Neural progenitor cell (in vitro differentiated cells): ENCODE data around the gene DIAPH3. TPM values are rescaled to one million over a fixed set of nuclear protein-coding genes. Genes with fewer than 3 reads are reported as not detected.

Experiments
- DNase-seq: peaks from one replicate; pipeline ENCODE4 v3.0.0-alpha.2; 2016; ENCODE audit warnings: low spot score
- H2AFZ ChIP-seq: fragments of 200-600 bp; sonication (generic); replicated peaks from 2 replicates; pipeline ENCODE4 v1.6.1; 2016; ENCODE audit warnings: antibody characterized with exemption
- H3F3A ChIP-seq: fragments of 200-600 bp; sonication (generic); 2 replicates; pipeline ENCODE4 v1.6.1; 2016; ENCODE audit warnings: antibody characterized with exemption, low read depth
- H3K27ac ChIP-seq: fragments of 200-600 bp; sonication (generic); 2 replicates; pipeline ENCODE4 v1.5.1; 2016; ENCODE audit warnings: mild to moderate bottlenecking
- H3K27me3 ChIP-seq: fragments of 200-600 bp; sonication (generic); 2 replicates; pipeline ENCODE4 v1.6.1; 2016; ENCODE audit warnings: mild to moderate bottlenecking, moderate library complexity
- H3K36me3 ChIP-seq: fragments of 200-600 bp; sonication (generic); 2 replicates; pipeline ENCODE4 v1.5.1; 2016
- H3K4me1 ChIP-seq: fragments of 200-600 bp; sonication (generic); 2 replicates; pipeline ENCODE4 v1.6.1; 2016; ENCODE audit warnings: mixed run types
- H3K4me2 ChIP-seq: fragments of 200-600 bp; sonication (generic); 2 replicates; pipeline ENCODE4 v1.6.1; 2016
- H3K4me3 ChIP-seq: fragments of 200-600 bp; sonication (generic); 2 replicates; pipeline ENCODE4 v1.5.1; 2016
- H3K79me2 ChIP-seq: fragments of 200-600 bp; sonication (generic); 2 replicates; pipeline ENCODE4 v1.6.1; 2016; ENCODE audit warnings: low read depth
- H3K9ac ChIP-seq: fragments of 200-600 bp; sonication (generic); 2 replicates; pipeline ENCODE4 v1.6.1; 2016
- H3K9me3 ChIP-seq: fragments of 200-600 bp; sonication (generic); 2 replicates; pipeline ENCODE4 v1.5.1; 2016; ENCODE audit warnings: low read depth
- H4K20me1 ChIP-seq: fragments of 200-600 bp; sonication (generic); 2 replicates; pipeline ENCODE4 v1.6.1; 2016; ENCODE audit warnings: low read depth
- H3K27ac Mint-ChIP-seq: 3 replicates; pipeline ENCODE4 v1.8.0; 2021; ENCODE audit warnings: mixed read lengths
- H3K27me3 Mint-ChIP-seq: 2 replicates; pipeline ENCODE4 v1.8.0; 2022; ENCODE audit warnings: low read depth, mild to moderate bottlenecking, inconsistent platforms, moderate library complexity, mixed read lengths; ENCODE audit not compliant: insufficient read depth
- H3K36me3 Mint-ChIP-seq: 3 replicates; pipeline ENCODE4 v1.8.0; 2021; ENCODE audit warnings: mixed read lengths
- H3K4me1 Mint-ChIP-seq: 3 replicates; pipeline ENCODE4 v1.8.0; 2021; ENCODE audit warnings: mixed read lengths
- H3K4me3 Mint-ChIP-seq: 3 replicates; pipeline ENCODE4 v1.8.0; 2021; ENCODE audit warnings: mild to moderate bottlenecking, moderate library complexity, mixed read lengths
- H3K9me3 Mint-ChIP-seq: 3 replicates; pipeline ENCODE4 v1.8.0; 2020; ENCODE audit warnings: mixed read lengths
- CTCF ChIP-seq: fragments of 200-600 bp; sonication (generic); IDR thresholded peaks from 2 replicates; pipeline ENCODE4 v1.5.1; 2017; ENCODE audit warnings: antibody characterized with exemption, mild to moderate bottlenecking
- EZH2 ChIP-seq: fragments of 200-600 bp; sonication (generic); IDR thresholded peaks from 2 replicates; pipeline ENCODE4 v1.6.1; 2017; ENCODE audit warnings: antibody characterized with exemption, mild to moderate bottlenecking, moderate library complexity
- EZH2phosphoT487 ChIP-seq: fragments of 200-600 bp; sonication (generic); IDR thresholded peaks from 2 replicates; pipeline ENCODE4 v1.6.1; 2017; ENCODE audit warnings: antibody characterized with exemption
- total RNA-seq: library from RNA; depleted of rRNA; stranded (reverse); fragments of >200 nt; gene quantifications from 2 replicates; pipeline ENCODE4 v1.2.3, GENCODE V29; 2015; ENCODE audit warnings: low replicate concordance

DIAPH3 gene
- 30.1 and 51.5 TPM in 2 replicates for total RNA-seq

GRCh38 chr13:60163478-60164233, at the start of gene DIAPH3:
Gene DIAPH3 (minus strand): TSS chr13:60163928. CDS start chr13:60163766, 162 bp downstream.
- DNase-seq = peak; percentile 99
- Histone ChIP-seq H2AFZ (peak within 1 kb of the TSS; percentile 94), H3K4me2 (peak within 1 kb of the TSS; percentile 96), H3K79me2 (peaks cover 70% of the 10 kb centered on the region), H3K9ac (peak within 1 kb of the TSS; percentile 86), H3K4me3 (peak within 1 kb of the TSS; percentile 98), H3F3A (peaks cover 29% of the 10 kb centered on the region), H3K27me3 (no peaks in the 10 kb centered on the region), H4K20me1 (no peaks in the 10 kb centered on the region), H3K4me1 (peaks cover 23% of the 10 kb centered on the region), H3K27ac (peak within 1 kb of the TSS; percentile 88), H3K36me3 (no peaks in the 10 kb centered on the region), H3K9me3 (no peaks in the 10 kb centered on the region)
- TF ChIP-seq CTCF (no peak), EZH2phosphoT487 (no peak), EZH2 (no peak)
- H3K36me3 Mint-ChIP-seq = peaks cover 22% of the 10 kb centered on the region
- H3K9me3 Mint-ChIP-seq = peaks cover 7% of the 10 kb centered on the region
- no peaks in the 10 kb centered on the region for H3K27me3 Mint-ChIP-seq
- peaks cover 30% of the 10 kb centered on the region for H3K4me1 Mint-ChIP-seq
- H3K4me3 Mint-ChIP-seq = peak within 1 kb of the TSS; percentile 95
- H3K27ac Mint-ChIP-seq = peak within 1 kb of the TSS; percentile 96

- no peaks in the 10 kb centered on the region for H3K27me3 ChIP-seq
- no peaks in the 10 kb centered on the region for H3K36me3 ChIP-seq
- no peak overlapping the region for H3K4me2 ChIP-seq
- no peaks in the 10 kb centered on the region for H3F3A ChIP-seq
- H2AFZ ChIP-seq = no peak overlapping the region
- no peak overlapping the region for H3K4me3 Mint-ChIP-seq
- H3K9ac ChIP-seq = no peak overlapping the region
- H3K27ac ChIP-seq = no peak overlapping the region
- H3K27ac Mint-ChIP-seq = no peak overlapping the region
- H3K9me3 Mint-ChIP-seq = no peaks in the 10 kb centered on the region
- no peaks in the 10 kb centered on the region for H3K4me1 Mint-ChIP-seq
- no peaks in the 10 kb centered on the region for H3K79me2 ChIP-seq
- TF ChIP-seq EZH2 (no peak), CTCF (no peak), EZH2phosphoT487 (no peak)
- H3K4me3 ChIP-seq = no peak overlapping the region
- DNase-seq = no peak
- no peaks in the 10 kb centered on the region for H4K20me1 ChIP-seq
- H3K27me3 Mint-ChIP-seq = peaks cover 2% of the 10 kb centered on the region
- no peaks in the 10 kb centered on the region for H3K4me1 ChIP-seq
- no peaks in the 10 kb centered on the region for H3K9me3 ChIP-seq
- H3K36me3 Mint-ChIP-seq = no peaks in the 10 kb centered on the region
Observed at GRCh38 chr13:60213236-60213744, 49.6 kb upstream of the DIAPH3 start.

- Histone ChIP-seq H3K4me1 (no peaks in the 10 kb centered on the region), H3K79me2 (no peaks in the 10 kb centered on the region), H3K4me3 (no peak overlapping the region), H3K36me3 (no peaks in the 10 kb centered on the region), H3K9me3 (no peaks in the 10 kb centered on the region), H3F3A (no peaks in the 10 kb centered on the region), H3K27me3 (no peaks in the 10 kb centered on the region), H2AFZ (no peak overlapping the region), H3K9ac (no peak overlapping the region), H3K4me2 (no peak overlapping the region), H4K20me1 (no peaks in the 10 kb centered on the region), H3K27ac (no peak overlapping the region)
- TF ChIP-seq CTCF = peak; percentile 7
- TF ChIP-seq EZH2phosphoT487 = no peak
- no peak for TF ChIP-seq EZH2
- H3K4me3 Mint-ChIP-seq = no peak overlapping the region
- H3K27me3 Mint-ChIP-seq = no peaks in the 10 kb centered on the region
- no peaks in the 10 kb centered on the region for H3K36me3 Mint-ChIP-seq
- DNase-seq = no peak
- H3K9me3 Mint-ChIP-seq = no peaks in the 10 kb centered on the region
- no peak overlapping the region for H3K27ac Mint-ChIP-seq
- H3K4me1 Mint-ChIP-seq = no peaks in the 10 kb centered on the region
Observed at GRCh38 chr13:60211548-60211947, 47.8 kb upstream of the DIAPH3 start.
